ENCODE results near the gene AKT3.
"Not testable (repeated sequence)": the region's sequence is repeated elsewhere in the genome, so short reads cannot be mapped to it uniquely, and the experiment has no call there.

AKT3 gene

GRCh38 chr1:243667591-243667990 is 182.5 kb downstream of the AKT3 start:
- Histone ChIP-seq H3K4me1 (ENCODE audit: control insufficient read depth, insufficient read depth, low read length) (peaks cover 3% of the 10 kb centered on the region), H3K4me3 (ENCODE audit: low read depth, low read length) (no peak overlapping the region), H3K9me3 (ENCODE audit: control insufficient read depth, insufficient read depth, low read length) (no peaks in the 10 kb centered on the region), H3K9ac (ENCODE audit: low read depth, low read length) (no peak overlapping the region), H3K27me3 (ENCODE audit: control insufficient read depth, insufficient read depth, low read length) (no peaks in the 10 kb centered on the region), H3K36me3 (ENCODE audit: control insufficient read depth, insufficient read depth, low read length) (no peaks in the 10 kb centered on the region)

- Histone ChIP-seq H3K27me3 (ENCODE audit: control insufficient read depth, insufficient read depth, low read length) (no peaks in the 10 kb centered on the region), H3K4me1 (ENCODE audit: control insufficient read depth, insufficient read depth, low read length) (peaks cover 3% of the 10 kb centered on the region), H3K9ac (ENCODE audit: low read depth, low read length) (no peak overlapping the region), H3K4me3 (ENCODE audit: low read depth, low read length) (no peak overlapping the region), H3K36me3 (ENCODE audit: control insufficient read depth, insufficient read depth, low read length) (no peaks in the 10 kb centered on the region), H3K9me3 (ENCODE audit: control insufficient read depth, insufficient read depth, low read length) (no peaks in the 10 kb centered on the region)
Observed at GRCh38 chr1:243667133-243667532, 182.9 kb downstream of the AKT3 start.

- H3K4me1 ChIP-seq (ENCODE audit: control insufficient read depth, insufficient read depth, low read length) = peaks cover 3% of the 10 kb centered on the region
Observed at GRCh38 chr1:243663651-243664050, 186.4 kb downstream of the AKT3 start.

GRCh38 chr1:243662169-243662568 is 187.9 kb downstream of the AKT3 start:
- H3K9me3 ChIP-seq (ENCODE audit: control insufficient read depth, insufficient read depth, low read length); H3K27me3 ChIP-seq (ENCODE audit: control insufficient read depth, insufficient read depth, low read length); H3K4me3 ChIP-seq (ENCODE audit: low read depth, low read length); H3K36me3 ChIP-seq (ENCODE audit: control insufficient read depth, insufficient read depth, low read length); H3K4me1 ChIP-seq (ENCODE audit: control insufficient read depth, insufficient read depth, low read length); H3K9ac ChIP-seq (ENCODE audit: low read depth, low read length): not testable (repeated sequence)

More at GRCh38 chr1:243663651-243664050, 186.4 kb downstream of the AKT3 start:
- Histone ChIP-seq H3K9ac (ENCODE audit: low read depth, low read length) (no peak overlapping the region), H3K36me3 (ENCODE audit: control insufficient read depth, insufficient read depth, low read length) (no peaks in the 10 kb centered on the region), H3K4me3 (ENCODE audit: low read depth, low read length) (no peak overlapping the region), H3K27me3 (ENCODE audit: control insufficient read depth, insufficient read depth, low read length) (no peaks in the 10 kb centered on the region), H3K9me3 (ENCODE audit: control insufficient read depth, insufficient read depth, low read length) (no peaks in the 10 kb centered on the region)

GRCh38 chr1:243658594-243659105 is 191.4 kb downstream of the AKT3 start:
- Histone ChIP-seq H3K4me1 (ENCODE audit: control insufficient read depth, insufficient read depth, low read length) (no peaks in the 10 kb centered on the region), H3K27me3 (ENCODE audit: control insufficient read depth, insufficient read depth, low read length) (no peaks in the 10 kb centered on the region), H3K9ac (ENCODE audit: low read depth, low read length) (no peak overlapping the region)

GRCh38 chr1:243657793-243658192 is 192.2 kb downstream of the AKT3 start:
- Histone ChIP-seq H3K36me3 (ENCODE audit: control insufficient read depth, insufficient read depth, low read length) (no peaks in the 10 kb centered on the region), H3K9ac (ENCODE audit: low read depth, low read length) (no peak overlapping the region), H3K4me1 (ENCODE audit: control insufficient read depth, insufficient read depth, low read length) (no peaks in the 10 kb centered on the region), H3K27me3 (ENCODE audit: control insufficient read depth, insufficient read depth, low read length) (no peaks in the 10 kb centered on the region), H3K4me3 (ENCODE audit: low read depth, low read length) (no peak overlapping the region), H3K9me3 (ENCODE audit: control insufficient read depth, insufficient read depth, low read length) (no peaks in the 10 kb centered on the region)

More at GRCh38 chr1:243658594-243659105, 191.4 kb downstream of the AKT3 start:
- Histone ChIP-seq H3K4me3 (ENCODE audit: low read depth, low read length) (no peak overlapping the region), H3K36me3 (ENCODE audit: control insufficient read depth, insufficient read depth, low read length) (no peaks in the 10 kb centered on the region), H3K9me3 (ENCODE audit: control insufficient read depth, insufficient read depth, low read length) (no peaks in the 10 kb centered on the region)

- H3K36me3 ChIP-seq (ENCODE audit: control insufficient read depth, insufficient read depth, low read length); H3K4me3 ChIP-seq (ENCODE audit: low read depth, low read length); H3K4me1 ChIP-seq (ENCODE audit: control insufficient read depth, insufficient read depth, low read length); H3K9me3 ChIP-seq (ENCODE audit: control insufficient read depth, insufficient read depth, low read length); H3K9ac ChIP-seq (ENCODE audit: low read depth, low read length); H3K27me3 ChIP-seq (ENCODE audit: control insufficient read depth, insufficient read depth, low read length): not testable (repeated sequence)
Observed at GRCh38 chr1:243649530-243649929, 200.5 kb downstream of the AKT3 start.

GRCh38 chr1:243646841-243647240 is 203.2 kb downstream of the AKT3 start:
- Histone ChIP-seq H3K4me3 (ENCODE audit: low read depth, low read length) (no peak overlapping the region), H3K9me3 (ENCODE audit: control insufficient read depth, insufficient read depth, low read length) (no peaks in the 10 kb centered on the region), H3K36me3 (ENCODE audit: control insufficient read depth, insufficient read depth, low read length) (no peaks in the 10 kb centered on the region), H3K9ac (ENCODE audit: low read depth, low read length) (no peak overlapping the region), H3K4me1 (ENCODE audit: control insufficient read depth, insufficient read depth, low read length) (no peaks in the 10 kb centered on the region), H3K27me3 (ENCODE audit: control insufficient read depth, insufficient read depth, low read length) (no peaks in the 10 kb centered on the region)

- Histone ChIP-seq H3K9ac (ENCODE audit: low read depth, low read length) (no peak overlapping the region), H3K9me3 (ENCODE audit: control insufficient read depth, insufficient read depth, low read length) (no peaks in the 10 kb centered on the region), H3K27me3 (ENCODE audit: control insufficient read depth, insufficient read depth, low read length) (no peaks in the 10 kb centered on the region), H3K36me3 (ENCODE audit: control insufficient read depth, insufficient read depth, low read length) (no peaks in the 10 kb centered on the region), H3K4me3 (ENCODE audit: low read depth, low read length) (no peak overlapping the region), H3K4me1 (ENCODE audit: control insufficient read depth, insufficient read depth, low read length) (no peaks in the 10 kb centered on the region)
Observed at GRCh38 chr1:243645281-243645680, 204.8 kb downstream of the AKT3 start.

GRCh38 chr1:243642936-243643335 is 207.1 kb downstream of the AKT3 start:
- Histone ChIP-seq H3K9me3 (ENCODE audit: control insufficient read depth, insufficient read depth, low read length) (no peaks in the 10 kb centered on the region), H3K4me1 (ENCODE audit: control insufficient read depth, insufficient read depth, low read length) (no peaks in the 10 kb centered on the region)

GRCh38 chr1:243639027-243639658 is 210.9 kb downstream of the AKT3 start:
- Histone ChIP-seq H3K9ac (ENCODE audit: low read depth, low read length) (no peak overlapping the region), H3K4me1 (ENCODE audit: control insufficient read depth, insufficient read depth, low read length) (no peaks in the 10 kb centered on the region), H3K9me3 (ENCODE audit: control insufficient read depth, insufficient read depth, low read length) (no peaks in the 10 kb centered on the region), H3K27me3 (ENCODE audit: control insufficient read depth, insufficient read depth, low read length) (no peaks in the 10 kb centered on the region), H3K4me3 (ENCODE audit: low read depth, low read length) (no peak overlapping the region), H3K36me3 (ENCODE audit: control insufficient read depth, insufficient read depth, low read length) (no peaks in the 10 kb centered on the region)

More at GRCh38 chr1:243642936-243643335, 207.1 kb downstream of the AKT3 start:
- H3K4me3 ChIP-seq (ENCODE audit: low read depth, low read length) = no peak overlapping the region
- no peak overlapping the region for H3K9ac ChIP-seq (ENCODE audit: low read depth, low read length)
- no peaks in the 10 kb centered on the region for H3K36me3 ChIP-seq (ENCODE audit: control insufficient read depth, insufficient read depth, low read length)
- H3K27me3 ChIP-seq (ENCODE audit: control insufficient read depth, insufficient read depth, low read length) = no peaks in the 10 kb centered on the region

- Histone ChIP-seq H3K4me1 (ENCODE audit: control insufficient read depth, insufficient read depth, low read length) (no peaks in the 10 kb centered on the region), H3K36me3 (ENCODE audit: control insufficient read depth, insufficient read depth, low read length) (no peaks in the 10 kb centered on the region), H3K9me3 (ENCODE audit: control insufficient read depth, insufficient read depth, low read length) (no peaks in the 10 kb centered on the region), H3K4me3 (ENCODE audit: low read depth, low read length) (no peak overlapping the region), H3K9ac (ENCODE audit: low read depth, low read length) (no peak overlapping the region), H3K27me3 (ENCODE audit: control insufficient read depth, insufficient read depth, low read length) (no peaks in the 10 kb centered on the region)
Observed at GRCh38 chr1:243638186-243638585, 211.9 kb downstream of the AKT3 start.
